ENCODE data around the gene MACIR. TPM values are rescaled to one million over a fixed set of nuclear protein-coding genes. Genes with fewer than 3 reads are reported as not detected.

Gene MACIR
- total and polyA plus RNA-seq, 8 donors = 1.2 to 39.7 (median 15.5) TPM

DNA sequence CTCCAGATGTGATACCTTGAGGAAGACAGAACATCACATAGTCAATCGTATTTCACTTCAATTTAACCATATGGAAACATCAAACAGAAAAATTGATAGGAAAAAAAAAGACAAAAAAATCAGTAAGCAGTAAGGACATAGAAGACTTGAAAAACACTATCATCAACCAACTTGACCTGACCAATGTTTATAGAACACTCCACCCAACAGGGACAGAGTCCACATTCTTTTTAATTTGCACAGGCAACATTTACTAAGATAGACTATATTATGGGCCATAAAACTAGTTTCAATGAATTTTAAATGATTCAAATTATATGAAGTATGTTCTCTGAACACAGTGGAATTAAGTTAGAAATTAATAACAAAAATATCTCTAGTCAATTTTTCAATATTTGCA, 20.8 kb upstream of the MACIR start:
- DNase-seq = no peak
- H3K27ac ChIP-seq = no peak overlapping the region
- TF ChIP-seq EP300 (IDR thresholded peaks at IDR 0.05) = no peak
- TF ChIP-seq, protein P1, sequence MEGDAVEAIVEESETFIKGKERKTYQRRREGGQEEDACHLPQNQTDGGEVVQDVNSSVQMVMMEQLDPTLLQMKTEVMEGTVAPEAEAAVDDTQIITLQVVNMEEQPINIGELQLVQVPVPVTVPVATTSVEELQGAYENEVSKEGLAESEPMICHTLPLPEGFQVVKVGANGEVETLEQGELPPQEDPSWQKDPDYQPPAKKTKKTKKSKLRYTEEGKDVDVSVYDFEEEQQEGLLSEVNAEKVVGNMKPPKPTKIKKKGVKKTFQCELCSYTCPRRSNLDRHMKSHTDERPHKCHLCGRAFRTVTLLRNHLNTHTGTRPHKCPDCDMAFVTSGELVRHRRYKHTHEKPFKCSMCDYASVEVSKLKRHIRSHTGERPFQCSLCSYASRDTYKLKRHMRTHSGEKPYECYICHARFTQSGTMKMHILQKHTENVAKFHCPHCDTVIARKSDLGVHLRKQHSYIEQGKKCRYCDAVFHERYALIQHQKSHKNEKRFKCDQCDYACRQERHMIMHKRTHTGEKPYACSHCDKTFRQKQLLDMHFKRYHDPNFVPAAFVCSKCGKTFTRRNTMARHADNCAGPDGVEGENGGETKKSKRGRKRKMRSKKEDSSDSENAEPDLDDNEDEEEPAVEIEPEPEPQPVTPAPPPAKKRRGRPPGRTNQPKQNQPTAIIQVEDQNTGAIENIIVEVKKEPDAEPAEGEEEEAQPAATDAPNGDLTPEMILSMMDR (IDR thresholded peaks at IDR 0.05) = no peak
- intact Hi-C loops (cut with DNase I; ENCODE audit: low total_unique reads) = no loop called here
- WGBS, 5 donors = 39 to 74% (median 62%) methylated on average over 1 of the region's 1 CpG
- no peaks in the 10 kb centered on the region for H3K4me1 ChIP-seq
- no peaks in the 10 kb centered on the region for H3K27me3 ChIP-seq
- peaks cover 0 to 13% (median 5%) of the 10 kb centered on the region in 4 donors for H3K9me3 ChIP-seq
- H3K36me3 ChIP-seq = no peaks in the 10 kb centered on the region
- H3K4me3 ChIP-seq = no peak overlapping the region

DNA sequence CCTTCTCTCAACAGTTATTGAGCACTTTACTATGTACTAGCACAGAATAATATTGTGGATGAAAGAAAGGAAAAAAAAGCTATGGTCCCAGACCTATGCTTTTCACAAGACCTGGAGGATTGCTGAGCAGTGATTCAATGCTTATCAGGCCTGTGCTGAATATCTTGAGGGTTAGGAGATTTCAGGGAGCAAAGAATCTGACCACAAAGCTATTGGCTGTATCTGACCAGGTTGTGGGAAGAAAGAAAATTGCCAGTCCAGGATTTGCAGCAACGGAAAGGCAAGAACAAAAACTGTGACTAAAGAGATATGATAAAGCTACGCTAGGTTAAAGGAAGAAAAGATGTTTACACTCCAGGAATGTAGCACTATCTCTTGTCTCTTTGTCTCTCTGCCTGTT, 14.9 kb upstream of the MACIR start:
- DNase-seq = no peak
- no peaks in the 10 kb centered on the region for H3K36me3 ChIP-seq
- 31 to 50% (median 33%) methylated on average over 2 of the region's 2 CpGs for WGBS, 5 donors
- no peak overlapping the region for H3K27ac ChIP-seq
- H3K9me3 ChIP-seq = peaks cover 0 to 13% (median 5%) of the 10 kb centered on the region in 4 donors
- TF ChIP-seq EP300 (IDR thresholded peaks at IDR 0.05) (no peak), POLR2AphosphoS5 (IDR thresholded peaks at IDR 0.05) (no peak), POLR2A (IDR thresholded peaks at IDR 0.05) (no peak)
- TF ChIP-seq, protein P1 (IDR thresholded peaks at IDR 0.05) = no peak
- intact Hi-C loops (cut with DNase I; ENCODE audit: low total_unique reads) = no loop called here
- H3K4me1 ChIP-seq = no peaks in the 10 kb centered on the region
- no peak overlapping the region for H3K4me3 ChIP-seq
- H3K27me3 ChIP-seq = no peaks in the 10 kb centered on the region

DNA sequence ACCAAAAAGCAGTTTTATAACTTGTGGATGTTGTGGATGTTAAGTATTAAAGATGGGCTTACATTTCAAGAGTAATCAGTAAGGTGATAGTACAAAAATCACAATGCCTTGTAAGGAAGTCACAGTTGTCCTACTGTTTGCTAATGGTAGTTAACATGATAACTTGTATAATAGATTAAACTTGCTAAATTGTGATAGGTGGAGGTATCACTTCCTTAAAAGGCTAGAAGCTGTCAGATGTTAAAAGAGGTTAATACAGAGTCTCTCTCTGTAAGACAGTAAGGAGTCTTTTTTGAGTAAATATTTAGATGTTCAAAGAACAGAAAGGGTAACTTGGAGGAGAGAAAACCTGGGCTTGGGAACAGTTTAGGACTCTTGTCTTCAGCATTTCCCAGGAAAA, 14.2 kb upstream of the MACIR start:
- intact Hi-C loops (cut with DNase I; ENCODE audit: low total_unique reads) = no loop called here
- no peaks in the 10 kb centered on the region for H3K36me3 ChIP-seq
- H3K9me3 ChIP-seq = peaks cover 0 to 9% (median 2%) of the 10 kb centered on the region in 4 donors
- no peak for DNase-seq
- H3K27ac ChIP-seq = no peak overlapping the region
- H3K4me3 ChIP-seq = no peak overlapping the region
- no peaks in the 10 kb centered on the region for H3K4me1 ChIP-seq
- TF ChIP-seq POLR2A (IDR thresholded peaks at IDR 0.05) (no peak), POLR2AphosphoS5 (IDR thresholded peaks at IDR 0.05) (no peak), EP300 (IDR thresholded peaks at IDR 0.05) (no peak)
- TF ChIP-seq, protein P1 (IDR thresholded peaks at IDR 0.05) = no peak
- no peaks in the 10 kb centered on the region for H3K27me3 ChIP-seq

DNA sequence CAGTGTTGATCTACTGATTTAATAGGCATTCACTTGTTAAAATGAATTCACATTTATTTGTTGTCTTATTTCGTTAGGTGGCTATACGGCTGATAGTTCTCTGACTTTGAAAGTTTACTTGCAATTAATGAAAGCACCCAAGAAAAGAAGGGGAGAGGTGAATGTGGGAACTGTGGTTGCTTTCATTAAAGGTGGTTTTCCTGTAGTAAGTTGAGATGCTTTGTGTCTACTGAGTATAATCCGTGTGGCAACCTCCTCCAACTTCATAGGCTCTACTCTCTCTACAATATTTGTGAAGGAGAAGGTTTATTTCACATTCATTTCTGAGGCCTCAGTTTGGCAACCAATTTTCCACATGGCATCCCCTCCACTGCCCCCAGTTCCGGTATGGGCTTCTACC, 12.8 kb upstream of the MACIR start:
- 84 to 89% (median 87%) methylated on average over 4 of the region's 4 CpGs for WGBS, 5 donors
- Histone ChIP-seq H3K9me3 (peaks cover 0 to 4% (median 0%) of the 10 kb centered on the region in 4 donors), H3K36me3 (no peaks in the 10 kb centered on the region), H3K27ac (no peak overlapping the region), H3K27me3 (no peaks in the 10 kb centered on the region), H3K4me3 (no peak overlapping the region), H3K4me1 (no peaks in the 10 kb centered on the region)
- DNase-seq = no peak
- intact Hi-C loops (cut with DNase I; ENCODE audit: low total_unique reads) = no loop called here
- TF ChIP-seq, protein P1 (IDR thresholded peaks at IDR 0.05) = no peak
- TF ChIP-seq EP300 (IDR thresholded peaks at IDR 0.05) = no peak
- no peak for TF ChIP-seq POLR2AphosphoS5 (IDR thresholded peaks at IDR 0.05)
- no peak for TF ChIP-seq POLR2A (IDR thresholded peaks at IDR 0.05)
